Astrocyte (in vitro differentiated cells and primary cell): ENCODE data around the gene SPARC. TPM values are rescaled to one million over a fixed set of nuclear protein-coding genes. Genes with fewer than 3 reads are reported as not detected.

Experiments used
- DNase-seq: peaks from one replicate; pipeline ENCODE4 v3.0.0-alpha.2; 2010; ENCODE audit warnings: low read depth
- FAIRE-seq: peaks from 2 replicates; lab custom pipeline; 2011; peaks lifted over from hg19 to GRCh38; lab: Jason Lieb, UNC
- H2AFZ ChIP-seq: 2 replicates; pipeline ENCODE4 v1.6.0; 2012; ENCODE audit warnings: low read depth, low read length, inconsistent platforms
- H3K27ac ChIP-seq: 2 replicates; pipeline ENCODE4 v1.5.1; 2011; ENCODE audit warnings: low read depth, low read length, inconsistent platforms
- H3K27me3 ChIP-seq: 2 replicates; pipeline ENCODE4 v1.6.0; 2011; ENCODE audit warnings: low read length, inconsistent platforms; ENCODE audit not compliant: insufficient read depth
- H3K36me3 ChIP-seq: 2 replicates; pipeline ENCODE4 v1.5.1; 2011; ENCODE audit warnings: low read length, inconsistent platforms; ENCODE audit not compliant: insufficient read depth
- H3K4me1 ChIP-seq: 2 replicates; pipeline ENCODE4 v1.5.1; 2011; ENCODE audit warnings: low read length, inconsistent platforms; ENCODE audit not compliant: insufficient read depth
- H3K4me2 ChIP-seq: 2 replicates; pipeline ENCODE4 v1.6.0; 2012; ENCODE audit warnings: low read length, inconsistent platforms
- H3K4me3 ChIP-seq: 2 replicates; pipeline ENCODE4 v1.5.1; 2011; ENCODE audit warnings: low read depth, mild to moderate bottlenecking, low read length, inconsistent platforms; ENCODE audit not compliant: insufficient read depth
- H3K79me2 ChIP-seq: 2 replicates; pipeline ENCODE4 v1.6.0; 2012; ENCODE audit warnings: mild to moderate bottlenecking, low read length, inconsistent platforms; ENCODE audit not compliant: insufficient read depth
- H3K9ac ChIP-seq: 2 replicates; pipeline ENCODE4 v1.6.0; 2012; ENCODE audit warnings: mild to moderate bottlenecking, low read length, inconsistent platforms
- H3K9me3 ChIP-seq: 2 replicates; pipeline ENCODE4 v1.5.1; 2012; ENCODE audit warnings: low read depth, mild to moderate bottlenecking, low read length, inconsistent platforms; ENCODE audit not compliant: insufficient read depth
- H4K20me1 ChIP-seq: 2 replicates; pipeline ENCODE4 v1.6.0; 2012; ENCODE audit warnings: low read length, inconsistent platforms; ENCODE audit not compliant: insufficient read depth
- H3K27ac Mint-ChIP-seq: one replicate; pipeline ENCODE4 v1.8.0; 2021; ENCODE audit warnings: mild to moderate bottlenecking, mixed read lengths; ENCODE audit not compliant: unreplicated experiment
- H3K27me3 Mint-ChIP-seq: one replicate; pipeline ENCODE4 v1.8.0; 2021; ENCODE audit warnings: low read depth, mixed read lengths; ENCODE audit not compliant: unreplicated experiment
- H3K36me3 Mint-ChIP-seq: one replicate; pipeline ENCODE4 v1.8.0; 2021; ENCODE audit warnings: low read depth, mixed read lengths; ENCODE audit not compliant: unreplicated experiment
- H3K4me1 Mint-ChIP-seq: one replicate; pipeline ENCODE4 v1.8.0; 2021; ENCODE audit warnings: low read depth, mixed read lengths; ENCODE audit not compliant: unreplicated experiment
- H3K4me3 Mint-ChIP-seq: one replicate; pipeline ENCODE4 v1.8.0; 2021; ENCODE audit warnings: mild to moderate bottlenecking, moderate library complexity, mixed read lengths; ENCODE audit not compliant: unreplicated experiment
- H3K9me3 Mint-ChIP-seq: one replicate; pipeline ENCODE4 v1.8.0; 2021; ENCODE audit warnings: mild to moderate bottlenecking, mixed read lengths; ENCODE audit not compliant: unreplicated experiment
- CTCF ChIP-seq: IDR thresholded peaks from 2 replicates; pipeline ENCODE4 v1.5.1; 2011; ENCODE audit warnings: low read depth, mild to moderate bottlenecking, inconsistent platforms, low read length, moderate library complexity; ENCODE audit not compliant: insufficient read depth
- EZH2 ChIP-seq: IDR thresholded peaks from 2 replicates; pipeline ENCODE4 v1.6.1; 2012; ENCODE audit warnings: mild to moderate bottlenecking, low read length, inconsistent platforms; ENCODE audit not compliant: insufficient read depth
- total RNA-seq: library from RNA; stranded (reverse); gene quantifications from 2 replicates; pipeline ENCODE4 v1.2.1, GENCODE V29; 2021

SPARC gene
- total RNA-seq, 1 donor from 2014 or later = 15,667 TPM

- Histone ChIP-seq H3K27me3 (peaks cover 3% of the 10 kb centered on the region), H3K79me2 (no peaks in the 10 kb centered on the region), H4K20me1 (no peaks in the 10 kb centered on the region), H3K36me3 (no peaks in the 10 kb centered on the region), H3K27ac (no peak overlapping the region), H3K9ac (no peak overlapping the region), H3K4me3 (no peak overlapping the region), H3K9me3 (no peaks in the 10 kb centered on the region), H2AFZ (no peak overlapping the region), H3K4me1 (no peaks in the 10 kb centered on the region), H3K4me2 (no peak overlapping the region)
- Mint-ChIP-seq H3K36me3 (no peaks in the 10 kb centered on the region), H3K4me1 (no peaks in the 10 kb centered on the region), H3K27me3 (peaks cover 14% of the 10 kb centered on the region), H3K4me3 (no peak overlapping the region), H3K9me3 (peaks cover 4% of the 10 kb centered on the region), H3K27ac (no peak overlapping the region)
- DNase-seq (no peak), FAIRE-seq (no peak)
- TF ChIP-seq EZH2 (no peak), CTCF (no peak)
These were observed 44.1 kb downstream of the SPARC start for GRCh38 chr5:151642472-151643140.

GRCh38 chr5:151638619-151639018, 48.1 kb downstream of the SPARC start:
- H4K20me1 ChIP-seq = no peaks in the 10 kb centered on the region
- H3K4me3 Mint-ChIP-seq = no peak overlapping the region

More at GRCh38 chr5:151638619-151639018, 48.1 kb downstream of the SPARC start:
- DNase-seq (no peak), FAIRE-seq (no peak)
- Histone ChIP-seq H3K9me3 (no peaks in the 10 kb centered on the region), H3K36me3 (no peaks in the 10 kb centered on the region), H3K4me1 (no peaks in the 10 kb centered on the region), H3K27me3 (peaks cover 7% of the 10 kb centered on the region), H3K4me3 (no peak overlapping the region), H3K4me2 (no peak overlapping the region), H2AFZ (no peak overlapping the region), H3K27ac (no peak overlapping the region), H3K79me2 (no peaks in the 10 kb centered on the region), H3K9ac (no peak overlapping the region)
- no peaks in the 10 kb centered on the region for H3K4me1 Mint-ChIP-seq
- no peaks in the 10 kb centered on the region for H3K36me3 Mint-ChIP-seq
- peaks cover 4% of the 10 kb centered on the region for H3K9me3 Mint-ChIP-seq
- peaks cover 15% of the 10 kb centered on the region for H3K27me3 Mint-ChIP-seq
- no peak for TF ChIP-seq EZH2
- TF ChIP-seq CTCF = no peak
- no peak overlapping the region for H3K27ac Mint-ChIP-seq
